Gastrocnemius medialis (tissue), 4 donors: ENCODE results near the gene PHF13. TPM values are rescaled to one million over a fixed set of nuclear protein-coding genes. Genes with fewer than 3 reads are reported as not detected.
A peak's percentile ranks its signal among the peaks of the same experiment; 100 is the strongest.

Source experiments
- ATAC-seq, 2 donors: fragments of 150-250 bp; one replicate each; pipeline ENCODE4 v1.9.1; 2016
- DNase-seq, 2 donors: peaks; one replicate each; pipeline ENCODE4 v3.0.0-alpha.2; 2019
- H3K27ac ChIP-seq, 4 donors: fragments of 200-600 bp; sonication (generic); 1 replicate in 1 of 4; 2 replicates in 3 of 4; pipeline ENCODE4 v1.5.1; 2016 to 2018; ENCODE audit warnings: mild to moderate bottlenecking in 2 of 4, moderate library complexity in 1 of 4
- H3K27me3 ChIP-seq, 3 donors: fragments of 200-600 bp; sonication (generic) in 2 of 3; 1 replicate in 1 of 3; 2 replicates in 2 of 3; pipeline versions ENCODE4 v1.5.1 to v1.6.0; 2016 to 2019; ENCODE audit warnings: mild to moderate bottlenecking in 1 of 3, moderate library complexity in 1 of 3
- H3K36me3 ChIP-seq, 2 donors: fragments of 200-600 bp; sonication (generic) in 1 of 2; one replicate each; pipeline ENCODE4 v1.5.1; 2017 to 2018
- H3K4me1 ChIP-seq, 2 donors: fragments of 200-600 bp; sonication (generic) in 1 of 2; one replicate each; pipeline ENCODE4 v1.5.1; 2016 to 2017; ENCODE audit warnings: mild to moderate bottlenecking in 2 of 2
- H3K4me3 ChIP-seq, 4 donors: fragments of 200-600 bp; sonication (generic) in 3 of 4; 1 replicate in 1 of 4; 2 replicates in 3 of 4; pipeline ENCODE4 v1.5.1; 2016 to 2019; ENCODE audit warnings: mild to moderate bottlenecking in 2 of 4
- H3K9me3 ChIP-seq, 3 donors: fragments of 200-600 bp; sonication (generic) in 2 of 3; 1 replicate in 1 of 3; 2 replicates in 2 of 3; pipeline ENCODE4 v1.5.1; 2016 to 2019
- CTCF ChIP-seq, 5 experiments: fragments of 450-650 bp in 3 of 5; fragments of 200-600 bp in 2 of 5; sonication (generic) in 2 of 5; IDR thresholded peaks in 4 of 5; conservative IDR thresholded peaks in 1 of 5; 1 replicate in 4 of 5; 2 replicates in 1 of 5; pipeline ENCODE4 v1.5.1; 2016 to 2019; ENCODE audit warnings: antibody characterized with exemption in 5 of 5, mild to moderate bottlenecking in 3 of 5, moderate library complexity in 3 of 5
- POLR2A ChIP-seq, 2 donors: fragments of 450-650 bp; IDR thresholded peaks; one replicate each; pipeline ENCODE4 v1.6.1; 2017; ENCODE audit warnings: antibody characterized with exemption in 2 of 2, mild to moderate bottlenecking in 2 of 2, moderate library complexity in 2 of 2
- in situ Hi-C, 4 donors: fragments of 200-750 bp; cut with MboI; loops; one replicate each; pipeline versions ENCODE4 v1.15.0 to v1.8.0; 2017; ENCODE audit warnings: low sequenced_read_pairs in 4 of 4
- intact Hi-C: fragments of 100-400 bp; cut with DNase I; formaldehyde crosslinking; loops from one replicate; pipeline ENCODE4 v1.15.1; 2023; ENCODE audit warnings: low total_unique reads
- total RNA-seq, 4 donors: library from RNA; depleted of rRNA; stranded (reverse); fragments of >200 nt; gene quantifications; one replicate each; pipeline versions ENCODE4 v1.1.0 to v1.2.3, GENCODE V29; 2016

PHF13 gene
- total RNA-seq, 4 donors from 2014 or later = 4.7 to 8.5 (median 5.3) TPM

- in situ Hi-C loops = no loop called here
- H3K27me3 ChIP-seq = no peaks in the 10 kb centered on the region
- peak; percentile 68 to 84 for DNase-seq
- H3K4me1 ChIP-seq = peaks cover 36 to 44% of the 10 kb centered on the region in 2 donors
- H3K9me3 ChIP-seq = no peaks in the 10 kb centered on the region
- peak overlapping the region; percentile 76 to 92 (median 88) for H3K4me3 ChIP-seq
- H3K27ac ChIP-seq = peak overlapping the region; percentile 98 to 100 (median 100)
- peaks cover 0 to 7% of the 10 kb centered on the region in 2 donors for H3K36me3 ChIP-seq
- intact Hi-C loops = loop anchor here (1.0 to 5.0 kb wide), 2 partner anchors 10 to 179 kb away; partner anchors contain the start of gene PHF13
- no peak for TF ChIP-seq CTCF (IDR thresholded peaks at IDR 0.05 in 4 of 5, conservative IDR thresholded peaks at IDR 0.05 in 1 of 5)
- ATAC-seq = peak; percentile 34 to 40
These were observed 10.2 kb upstream of the PHF13 start for GRCh38 chr1:6603238-6603914.

- intact Hi-C loops = loop anchor here (1.0 to 5.0 kb wide), 2 partner anchors 9 to 178 kb away; partner anchors contain the start of gene PHF13
- in situ Hi-C loops = no loop called here
These were observed 9.5 kb upstream of the PHF13 start for GRCh38 chr1:6603915-6604558.

GRCh38 chr1:6612641-6613360 lies 730 bp upstream of the PHF13 start:
- Histone ChIP-seq H3K27me3 (no peaks in the 10 kb centered on the region), H3K9me3 (no peaks in the 10 kb centered on the region), H3K36me3 (no peaks in the 10 kb centered on the region), H3K4me3 (peak overlapping the region; percentile 83 to 95 (median 91)), H3K4me1 (peaks cover 36 to 38% of the 10 kb centered on the region in 2 donors), H3K27ac (peak overlapping the region; percentile 97 to 100 (median 98))
- intact Hi-C loops (loop anchor here (1.0 kb wide), 3 partner anchors 10 to 34 kb away; partner anchors contain the start of gene ZBTB48), in situ Hi-C loops (no loop called here)
- ATAC-seq = peak; percentile 57 to 63
- peak in 3 of 5 experiments; percentile 3 to 30 (median 28) for TF ChIP-seq CTCF (IDR thresholded peaks at IDR 0.05 in 4 of 5, conservative IDR thresholded peaks at IDR 0.05 in 1 of 5)
- peak; percentile 42 to 66 for TF ChIP-seq POLR2A (IDR thresholded peaks at IDR 0.05)
- DNase-seq = peak in 1 of 2 donors; percentile 71

More at GRCh38 chr1:6603915-6604558, 9.5 kb upstream of the PHF13 start:
- peak; percentile 58 to 84 for DNase-seq
- peaks cover 0 to under 1% of the 10 kb centered on the region in 2 donors for H3K36me3 ChIP-seq
- H3K9me3 ChIP-seq = no peaks in the 10 kb centered on the region
- peak overlapping the region; percentile 98 to 100 (median 100) for H3K27ac ChIP-seq
- H3K4me3 ChIP-seq = peak overlapping the region; percentile 76 to 92 (median 88)
- H3K4me1 ChIP-seq = peaks cover 34 to 43% of the 10 kb centered on the region in 2 donors
- no peak for TF ChIP-seq POLR2A (IDR thresholded peaks at IDR 0.05)
- peak in 3 of 5 experiments; percentile 27 to 48 (median 29) for TF ChIP-seq CTCF (IDR thresholded peaks at IDR 0.05 in 4 of 5, conservative IDR thresholded peaks at IDR 0.05 in 1 of 5)
- H3K27me3 ChIP-seq = no peaks in the 10 kb centered on the region
- peak; percentile 2 to 9 for ATAC-seq

GRCh38 chr1:6614019-6614928 lies 743 bp downstream of the PHF13 start:
- in situ Hi-C loops = no loop called here
- peak overlapping the region; percentile 95 to 99 (median 96) for H3K27ac ChIP-seq
- peak in 1 of 2 donors; percentile 13 for ATAC-seq
- H3K27me3 ChIP-seq = no peaks in the 10 kb centered on the region
- intact Hi-C loops = no loop called here
- DNase-seq = peak in 1 of 2 donors; percentile 45
- no peak for TF ChIP-seq POLR2A (IDR thresholded peaks at IDR 0.05)
- TF ChIP-seq CTCF (IDR thresholded peaks at IDR 0.05 in 4 of 5, conservative IDR thresholded peaks at IDR 0.05 in 1 of 5) = no peak
- H3K9me3 ChIP-seq = no peaks in the 10 kb centered on the region
- H3K4me3 ChIP-seq = peak overlapping the region; percentile 90 to 100 (median 94)
- H3K36me3 ChIP-seq = peaks cover 0 to 2% of the 10 kb centered on the region in 2 donors
- peaks cover 27 to 31% of the 10 kb centered on the region in 2 donors for H3K4me1 ChIP-seq
